ENCODE measurements around the gene GNAO1. TPM values are rescaled to one million over a fixed set of nuclear protein-coding genes. Genes with fewer than 3 reads are reported as not detected.

Gene GNAO1
- polyA plus RNA-seq, 1 donor from 2014 or later = 31.5 TPM

- Histone ChIP-seq H3K36me3 (ENCODE audit: insufficient read depth, low read length) (peaks cover 10% of the 10 kb centered on the region), H4K20me1 (ENCODE audit: insufficient read depth) (peaks cover 3% of the 10 kb centered on the region), H3K4me3 (ENCODE audit: low read length) (no peak overlapping the region), H3K9ac (ENCODE audit: low read length) (no peak overlapping the region), H3K9me3 (ENCODE audit: low read length) (peaks cover 12% of the 10 kb centered on the region), H3K27me3 (ENCODE audit: insufficient read depth, low read depth, low read length) (no peaks in the 10 kb centered on the region), H3K4me2 (ENCODE audit: low read length) (no peak overlapping the region), H3K27ac (ENCODE audit: low read length) (no peak overlapping the region), H2AFZ (ENCODE audit: low read depth, low read length) (no peak overlapping the region), H3K79me2 (replicated peaks; ENCODE audit: insufficient read depth, low read length) (no peaks in the 10 kb centered on the region), H3F3A (ENCODE audit: insufficient read depth, low read length, poor library complexity, severe bottlenecking) (peaks cover 7% of the 10 kb centered on the region), H3K9me2 (ENCODE audit: insufficient read depth, low read length) (no peaks in the 10 kb centered on the region)
- TF ChIP-seq RAD21 (conservative IDR thresholded peaks at IDR 0.05) (no peak), TAF1 (IDR thresholded peaks at IDR 0.05; ENCODE audit: low read depth) (no peak), EP300 (conservative IDR thresholded peaks at IDR 0.05; ENCODE audit: poor library complexity, severe bottlenecking) (no peak), POLR2AphosphoS5 (IDR thresholded peaks at IDR 0.05) (no peak), SMC3 (conservative IDR thresholded peaks at IDR 0.05; ENCODE audit: poor library complexity) (no peak), CTCF (IDR thresholded peaks at IDR 0.05; ENCODE audit: poor library complexity, severe bottlenecking) (no peak), MXI1 (conservative IDR thresholded peaks at IDR 0.05; ENCODE audit: poor library complexity, severe bottlenecking) (no peak), REST (IDR thresholded peaks at IDR 0.05; ENCODE audit: borderline replicate concordance) (no peak), EZH2 (IDR thresholded peaks at IDR 0.05; ENCODE audit: borderline replicate concordance, insufficient read depth, low read length, poor library complexity, severe bottlenecking) (no peak)
Measured at GRCh38 chr16:56272583-56272894, 81.2 kb downstream of the GNAO1 start.

- Histone ChIP-seq H3K9me2 (ENCODE audit: insufficient read depth, low read length) (no peaks in the 10 kb centered on the region), H3K9me3 (ENCODE audit: low read length) (peaks cover 12% of the 10 kb centered on the region), H3K27me3 (ENCODE audit: insufficient read depth, low read depth, low read length) (no peaks in the 10 kb centered on the region), H3K79me2 (replicated peaks; ENCODE audit: insufficient read depth, low read length) (no peaks in the 10 kb centered on the region), H2AFZ (ENCODE audit: low read depth, low read length) (no peak overlapping the region), H3F3A (ENCODE audit: insufficient read depth, low read length, poor library complexity, severe bottlenecking) (peaks cover 7% of the 10 kb centered on the region), H3K9ac (ENCODE audit: low read length) (no peak overlapping the region), H3K27ac (ENCODE audit: low read length) (no peak overlapping the region), H3K4me2 (ENCODE audit: low read length) (no peak overlapping the region), H4K20me1 (ENCODE audit: insufficient read depth) (peaks cover 3% of the 10 kb centered on the region), H3K4me3 (ENCODE audit: low read length) (no peak overlapping the region), H3K36me3 (ENCODE audit: insufficient read depth, low read length) (peaks cover 10% of the 10 kb centered on the region)
- TF ChIP-seq CTCF (IDR thresholded peaks at IDR 0.05; ENCODE audit: poor library complexity, severe bottlenecking) = no peak
- no peak for TF ChIP-seq RAD21 (conservative IDR thresholded peaks at IDR 0.05)
Measured at GRCh38 chr16:56273615-56274014, 82.3 kb downstream of the GNAO1 start.
